Measurements from ENCODE around the gene TMIGD2.

The TMIGD2 gene

GRCh38 chr19:4322942-4323665, 20.9 kb upstream of the TMIGD2 start:
- TF ChIP-seq FOXP2 (optimal IDR thresholded peaks at IDR 0.05; ENCODE audit: borderline replicate concordance, extremely low read depth, extremely low read length, insufficient read depth) (no peak), SIN3A (IDR thresholded peaks at IDR 0.05; ENCODE audit: borderline replicate concordance, insufficient read depth, low read length) (no peak), REST (IDR thresholded peaks at IDR 0.05; ENCODE audit: insufficient read depth in 1 of 2, low read depth in 2 of 2, low read length in 2 of 2) (no peak), POLR2AphosphoS5 (IDR thresholded peaks at IDR 0.05; ENCODE audit: low read depth, low read length) (no peak), TAF1 (IDR thresholded peaks at IDR 0.05; ENCODE audit: borderline replicate concordance, insufficient read depth, low read length) (no peak)

- no peak for TF ChIP-seq POLR2AphosphoS5 (IDR thresholded peaks at IDR 0.05; ENCODE audit: low read depth, low read length)
- no peak for TF ChIP-seq SIN3A (IDR thresholded peaks at IDR 0.05; ENCODE audit: borderline replicate concordance, insufficient read depth, low read length)
- no peak for TF ChIP-seq FOXP2 (optimal IDR thresholded peaks at IDR 0.05; ENCODE audit: borderline replicate concordance, extremely low read depth, extremely low read length, insufficient read depth)
- TF ChIP-seq TAF1 (IDR thresholded peaks at IDR 0.05; ENCODE audit: borderline replicate concordance, insufficient read depth, low read length), result no peak
- TF ChIP-seq REST (IDR thresholded peaks at IDR 0.05; ENCODE audit: insufficient read depth in 1 of 2, low read depth in 2 of 2, low read length in 2 of 2), result no peak
These were observed 18.2 kb upstream of the TMIGD2 start for GRCh38 chr19:4320419-4320818.

- TF ChIP-seq FOXP2 (optimal IDR thresholded peaks at IDR 0.05; ENCODE audit: borderline replicate concordance, extremely low read depth, extremely low read length, insufficient read depth), result no peak
- no peak for TF ChIP-seq SIN3A (IDR thresholded peaks at IDR 0.05; ENCODE audit: borderline replicate concordance, insufficient read depth, low read length)
- TF ChIP-seq POLR2AphosphoS5 (IDR thresholded peaks at IDR 0.05; ENCODE audit: low read depth, low read length), result no peak
- no peak for TF ChIP-seq TAF1 (IDR thresholded peaks at IDR 0.05; ENCODE audit: borderline replicate concordance, insufficient read depth, low read length)
- no peak for TF ChIP-seq REST (IDR thresholded peaks at IDR 0.05; ENCODE audit: insufficient read depth in 1 of 2, low read depth in 2 of 2, low read length in 2 of 2)
These were observed 17.0 kb upstream of the TMIGD2 start for GRCh38 chr19:4319067-4319718.

GRCh38 chr19:4318460-4318859, 16.3 kb upstream of the TMIGD2 start:
- TF ChIP-seq FOXP2 (optimal IDR thresholded peaks at IDR 0.05; ENCODE audit: borderline replicate concordance, extremely low read depth, extremely low read length, insufficient read depth), result no peak
- no peak for TF ChIP-seq POLR2AphosphoS5 (IDR thresholded peaks at IDR 0.05; ENCODE audit: low read depth, low read length)
- TF ChIP-seq TAF1 (IDR thresholded peaks at IDR 0.05; ENCODE audit: borderline replicate concordance, insufficient read depth, low read length), result no peak
- TF ChIP-seq SIN3A (IDR thresholded peaks at IDR 0.05; ENCODE audit: borderline replicate concordance, insufficient read depth, low read length), result no peak
- no peak for TF ChIP-seq REST (IDR thresholded peaks at IDR 0.05; ENCODE audit: insufficient read depth in 1 of 2, low read depth in 2 of 2, low read length in 2 of 2)

Measured in PFSK-1 (cell line).